HG02938 (cell line): ENCODE data around the gene AFF2.
"Not testable (repeated sequence)": the region's sequence is repeated elsewhere in the genome, so short reads cannot be mapped to it uniquely, and the experiment has no call there.

Source experiments
- ATAC-seq: cut with Tn5 transposase; IDR thresholded peaks from one replicate; pipeline ENCODE4 v1.9.1; 2021; ENCODE audit warnings: mild to moderate bottlenecking, moderate library complexity; ENCODE audit not compliant: unreplicated experiment

Gene AFF2

GRCh38 chrX:148823986-148824385 lies 323.6 kb downstream of the AFF2 start:
- no peak for ATAC-seq

- ATAC-seq: no peak
Measured at GRCh38 chrX:148825696-148826095, 325.3 kb downstream of the AFF2 start.

GRCh38 chrX:148836741-148837140 lies 336.3 kb downstream of the AFF2 start:
- ATAC-seq: no peak

- ATAC-seq: no peak
Measured at GRCh38 chrX:148850631-148851030, 350.2 kb downstream of the AFF2 start.

- ATAC-seq: no peak
Measured at GRCh38 chrX:148854306-148854705, 353.9 kb downstream of the AFF2 start.

GRCh38 chrX:148856505-148856904 lies 356.1 kb downstream of the AFF2 start:
- no peak for ATAC-seq

- ATAC-seq: no peak
Measured at GRCh38 chrX:148865277-148866210, 365.1 kb downstream of the AFF2 start.

- no peak for ATAC-seq
Measured at GRCh38 chrX:148867596-148867995, 367.2 kb downstream of the AFF2 start.

GRCh38 chrX:148871422-148872160 lies 371.2 kb downstream of the AFF2 start:
- ATAC-seq: no peak

GRCh38 chrX:148872161-148872535 lies 371.7 kb downstream of the AFF2 start:
- ATAC-seq: no peak

- ATAC-seq: no peak
Measured at GRCh38 chrX:148872881-148873280, 372.5 kb downstream of the AFF2 start.

- ATAC-seq: no peak
Measured at GRCh38 chrX:148874636-148875246, 374.3 kb downstream of the AFF2 start.

GRCh38 chrX:148878371-148878770 lies 378.0 kb downstream of the AFF2 start:
- ATAC-seq: no peak

- ATAC-seq: no peak
Measured at GRCh38 chrX:148885203-148885602, 384.8 kb downstream of the AFF2 start.

- ATAC-seq: no peak
Measured at GRCh38 chrX:148893395-148893794, 393.0 kb downstream of the AFF2 start.

GRCh38 chrX:148902581-148902980 lies 402.2 kb downstream of the AFF2 start:
- no peak for ATAC-seq

- ATAC-seq: no peak
Measured at GRCh38 chrX:148903176-148903575, 402.8 kb downstream of the AFF2 start.

- ATAC-seq: no peak
Measured at GRCh38 chrX:148904421-148905111, 404.1 kb downstream of the AFF2 start.

GRCh38 chrX:148905400-148905799 lies 405.0 kb downstream of the AFF2 start:
- no peak for ATAC-seq

- not testable (repeated sequence) for ATAC-seq
Measured at GRCh38 chrX:148906628-148907027, 406.2 kb downstream of the AFF2 start.

GRCh38 chrX:148909758-148910157 lies 409.3 kb downstream of the AFF2 start:
- no peak for ATAC-seq
